SU-DHL-6 (cell line): ENCODE measurements around the gene MRPL17.

Source experiments
- H2AFZ ChIP-seq: fragments of 200-600 bp; sonication (generic); 2 replicates; pipeline ENCODE4 v1.6.1; 2014; ENCODE audit warnings: low read depth, mild to moderate bottlenecking, moderate library complexity, mixed read lengths, antibody characterized with exemption, low read length; ENCODE audit not compliant: severe bottlenecking
- H3F3A ChIP-seq: fragments of 200-600 bp; shearing (Covaris generic); 2 replicates; pipeline ENCODE4 v1.6.0; 2016; ENCODE audit warnings: antibody characterized with exemption, mild to moderate bottlenecking; ENCODE audit not compliant: insufficient read depth
- H3K27ac ChIP-seq: fragments of 200-600 bp; sonication (generic); 2 replicates; pipeline ENCODE4 v1.5.1; 2016; ENCODE audit warnings: low read depth, mild to moderate bottlenecking, low read length, moderate library complexity, mixed read lengths
- H3K27me3 ChIP-seq: fragments of 200-600 bp; sonication (generic), shearing (Covaris generic); 2 replicates; pipeline ENCODE4 v1.6.0; 2014; ENCODE audit warnings: mild to moderate bottlenecking, low read length
- H3K36me3 ChIP-seq: fragments of 200-600 bp; sonication (generic); 2 replicates; pipeline ENCODE4 v1.6.1; 2014; ENCODE audit warnings: mild to moderate bottlenecking, low read length, mixed read lengths
- H3K4me2 ChIP-seq: fragments of 300-600, 200-600 bp; shearing (Covaris generic), sonication (generic); 2 replicates; pipeline ENCODE4 v1.6.0; 2014; ENCODE audit warnings: low read length, low read depth, mild to moderate bottlenecking; ENCODE audit not compliant: poor library complexity, severe bottlenecking
- H3K4me3 ChIP-seq: fragments of 200-600 bp; sonication (generic); 2 replicates; pipeline ENCODE4 v1.5.1; 2014; ENCODE audit warnings: antibody characterized with exemption, low read length, mild to moderate bottlenecking, mixed read lengths; ENCODE audit not compliant: insufficient read depth, poor library complexity, severe bottlenecking
- H3K79me2 ChIP-seq: fragments of 200-600 bp; sonication (generic); 2 replicates; pipeline ENCODE4 v1.6.1; 2014; ENCODE audit warnings: mild to moderate bottlenecking, low read length, moderate library complexity; ENCODE audit not compliant: insufficient read depth
- H3K9ac ChIP-seq: fragments of 200-600 bp; sonication (generic); 2 replicates; pipeline ENCODE4 v1.7.0; 2014; ENCODE audit warnings: mild to moderate bottlenecking, low read length
- H3K9me2 ChIP-seq: fragments of 200-600 bp; sonication (generic); replicated peaks from 2 replicates; pipeline ENCODE4 v1.6.1; 2014; ENCODE audit warnings: low read length; ENCODE audit not compliant: insufficient read depth
- H3K9me3 ChIP-seq: fragments of 200-600 bp; sonication (generic); 2 replicates; pipeline ENCODE4 v1.6.1; 2014; ENCODE audit warnings: low read length, mixed read lengths; ENCODE audit not compliant: insufficient read depth
- H4K20me1 ChIP-seq: fragments of 200-600 bp; sonication (generic); 2 replicates; pipeline ENCODE4 v1.6.1; 2014; ENCODE audit warnings: low read depth, mild to moderate bottlenecking, antibody characterized with exemption, low read length, moderate library complexity, mixed read lengths
- CTCF ChIP-seq: fragments of 200-600 bp; sonication (generic); IDR thresholded peaks from one replicate; pipeline ENCODE4 v1.5.1; 2017; ENCODE audit warnings: antibody characterized with exemption, mild to moderate bottlenecking, low read length, moderate library complexity; ENCODE audit not compliant: insufficient read depth, poor library complexity, severe bottlenecking
- EZH2phosphoT487 ChIP-seq: fragments of 200-600 bp; sonication (generic), shearing (Covaris generic); conservative IDR thresholded peaks from 2 replicates; pipeline ENCODE4 v1.6.1; 2018; ENCODE audit warnings: mild to moderate bottlenecking, antibody characterized with exemption, low read length, moderate library complexity, mixed read lengths

The MRPL17 gene

GRCh38 chr11:6633422-6634408 is 49.4 kb downstream of the MRPL17 start:
- H3F3A ChIP-seq: no peaks in the 10 kb centered on the region
- no peak overlapping the region for H3K9ac ChIP-seq
- H4K20me1 ChIP-seq: no peaks in the 10 kb centered on the region
- H3K27ac ChIP-seq: no peak overlapping the region
- no peak overlapping the region for H3K4me3 ChIP-seq
- no peak for TF ChIP-seq CTCF
- TF ChIP-seq EZH2phosphoT487: no peak
- no peaks in the 10 kb centered on the region for H3K9me3 ChIP-seq
- no peaks in the 10 kb centered on the region for H3K79me2 ChIP-seq
- H3K27me3 ChIP-seq: no peaks in the 10 kb centered on the region
- no peak overlapping the region for H2AFZ ChIP-seq
- H3K4me2 ChIP-seq: no peak overlapping the region
- no peaks in the 10 kb centered on the region for H3K36me3 ChIP-seq
- no peaks in the 10 kb centered on the region for H3K9me2 ChIP-seq

DNA sequence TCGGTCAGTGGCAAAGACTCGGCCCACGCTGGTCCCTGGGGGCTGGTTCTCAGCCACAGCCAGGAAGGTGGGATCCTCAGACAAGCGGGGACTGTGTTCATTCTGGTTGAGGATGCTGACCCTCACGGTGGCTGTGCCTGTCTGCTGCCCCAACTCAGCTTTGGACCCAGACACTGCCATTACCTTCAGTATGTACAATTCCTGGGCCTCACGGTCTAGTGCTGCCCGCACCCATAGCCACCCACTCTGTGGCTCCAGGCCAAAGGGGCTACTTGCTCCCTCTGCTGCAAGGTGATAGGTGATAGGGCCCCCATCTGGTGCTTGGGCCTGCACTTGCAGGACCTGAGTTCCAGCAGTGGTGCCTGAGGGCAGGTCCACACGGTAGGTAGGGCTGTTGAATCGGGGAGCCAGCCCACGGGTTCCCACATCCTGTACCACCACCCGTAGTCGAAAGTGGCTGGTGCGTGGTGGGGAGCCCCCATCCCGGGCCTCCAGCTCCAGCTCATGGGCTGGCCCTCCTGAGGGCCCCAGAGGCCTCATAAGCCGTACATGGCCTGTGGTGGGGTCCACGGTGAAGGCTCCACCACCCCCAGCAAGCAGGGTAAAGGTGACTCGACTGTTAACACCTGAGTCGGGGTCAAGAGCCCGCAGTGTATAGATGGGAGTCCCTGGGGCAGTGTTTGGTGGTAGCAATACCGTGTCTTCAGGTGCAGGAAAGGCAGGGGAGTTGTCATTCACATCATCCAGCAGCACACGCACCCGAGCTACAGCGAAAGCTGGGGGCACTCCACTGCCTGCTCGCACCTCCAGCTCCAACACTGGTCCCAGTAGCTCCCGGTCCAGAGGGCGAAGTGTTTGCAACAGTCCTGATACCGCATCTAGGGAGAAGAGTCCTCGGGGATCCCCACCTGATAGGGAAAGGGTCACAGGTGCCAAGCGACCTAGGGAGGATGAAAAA is 50.7 kb downstream of the MRPL17 start:
- Histone ChIP-seq H3K79me2 (no peaks in the 10 kb centered on the region), H3K27ac (no peak overlapping the region), H3K36me3 (no peaks in the 10 kb centered on the region), H3K9me2 (no peaks in the 10 kb centered on the region), H2AFZ (no peak overlapping the region), H3K27me3 (no peaks in the 10 kb centered on the region), H3F3A (no peaks in the 10 kb centered on the region), H3K4me2 (no peak overlapping the region), H3K9me3 (no peaks in the 10 kb centered on the region), H4K20me1 (no peaks in the 10 kb centered on the region), H3K4me3 (no peak overlapping the region), H3K9ac (no peak overlapping the region)
- TF ChIP-seq EZH2phosphoT487: no peak
- TF ChIP-seq CTCF: no peak

DNA sequence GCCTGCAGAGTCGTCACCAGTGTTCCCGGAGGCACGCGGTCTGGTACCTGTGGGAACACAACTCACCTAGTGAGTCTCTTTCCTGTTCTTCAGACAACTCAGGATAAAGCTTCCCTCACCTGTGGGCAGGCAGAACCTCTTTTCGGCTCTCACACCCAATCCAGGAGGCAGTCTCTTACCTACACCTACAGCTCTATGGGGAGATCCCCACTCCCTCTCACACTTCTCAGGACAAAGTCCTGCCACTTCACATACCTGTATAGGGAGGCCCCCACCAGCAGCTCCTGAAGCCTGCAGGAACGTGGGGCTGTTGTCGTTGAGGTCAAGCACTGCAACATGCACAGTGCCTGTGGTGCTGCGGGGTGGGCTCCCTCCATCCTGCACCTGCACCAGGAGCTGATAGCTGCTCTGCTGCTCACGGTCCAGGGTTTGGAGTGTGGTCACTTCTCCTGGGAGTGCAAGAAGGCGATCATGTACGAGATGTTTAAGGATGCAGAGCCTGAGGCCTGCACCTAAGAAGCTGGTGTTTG is 51.7 kb downstream of the MRPL17 start:
- H3K27ac ChIP-seq: no peak overlapping the region
- H3K27me3 ChIP-seq: no peaks in the 10 kb centered on the region
- no peak overlapping the region for H3K4me2 ChIP-seq
- H3K4me3 ChIP-seq: no peak overlapping the region
- no peak for TF ChIP-seq CTCF
- no peak for TF ChIP-seq EZH2phosphoT487
- no peaks in the 10 kb centered on the region for H3K9me3 ChIP-seq
- H3K9ac ChIP-seq: no peak overlapping the region
- no peaks in the 10 kb centered on the region for H3K36me3 ChIP-seq
- H2AFZ ChIP-seq: no peak overlapping the region
- H3K79me2 ChIP-seq: no peaks in the 10 kb centered on the region
- no peaks in the 10 kb centered on the region for H4K20me1 ChIP-seq
- H3F3A ChIP-seq: no peaks in the 10 kb centered on the region
- H3K9me2 ChIP-seq: no peaks in the 10 kb centered on the region
